Mucosa of gallbladder (tissue), 1 donor: ENCODE data around the gene AKAP8L. TPM values are rescaled to one million over a fixed set of nuclear protein-coding genes. Genes with fewer than 3 reads are reported as not detected.

Source experiments
- DNase-seq: peaks from one replicate; pipeline ENCODE4 v3.0.0-alpha.2; 2020; ENCODE audit warnings: low spot score
- total RNA-seq: library from RNA; stranded (reverse); gene quantifications from one replicate; pipeline ENCODE4 v1.2.1, GENCODE V29; 2021
- donor health status: DM: no; HTN: no; CAD: no.

The AKAP8L gene, protein sequence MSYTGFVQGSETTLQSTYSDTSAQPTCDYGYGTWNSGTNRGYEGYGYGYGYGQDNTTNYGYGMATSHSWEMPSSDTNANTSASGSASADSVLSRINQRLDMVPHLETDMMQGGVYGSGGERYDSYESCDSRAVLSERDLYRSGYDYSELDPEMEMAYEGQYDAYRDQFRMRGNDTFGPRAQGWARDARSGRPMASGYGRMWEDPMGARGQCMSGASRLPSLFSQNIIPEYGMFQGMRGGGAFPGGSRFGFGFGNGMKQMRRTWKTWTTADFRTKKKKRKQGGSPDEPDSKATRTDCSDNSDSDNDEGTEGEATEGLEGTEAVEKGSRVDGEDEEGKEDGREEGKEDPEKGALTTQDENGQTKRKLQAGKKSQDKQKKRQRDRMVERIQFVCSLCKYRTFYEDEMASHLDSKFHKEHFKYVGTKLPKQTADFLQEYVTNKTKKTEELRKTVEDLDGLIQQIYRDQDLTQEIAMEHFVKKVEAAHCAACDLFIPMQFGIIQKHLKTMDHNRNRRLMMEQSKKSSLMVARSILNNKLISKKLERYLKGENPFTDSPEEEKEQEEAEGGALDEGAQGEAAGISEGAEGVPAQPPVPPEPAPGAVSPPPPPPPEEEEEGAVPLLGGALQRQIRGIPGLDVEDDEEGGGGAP
- total RNA-seq, result 110 TPM

DNA sequence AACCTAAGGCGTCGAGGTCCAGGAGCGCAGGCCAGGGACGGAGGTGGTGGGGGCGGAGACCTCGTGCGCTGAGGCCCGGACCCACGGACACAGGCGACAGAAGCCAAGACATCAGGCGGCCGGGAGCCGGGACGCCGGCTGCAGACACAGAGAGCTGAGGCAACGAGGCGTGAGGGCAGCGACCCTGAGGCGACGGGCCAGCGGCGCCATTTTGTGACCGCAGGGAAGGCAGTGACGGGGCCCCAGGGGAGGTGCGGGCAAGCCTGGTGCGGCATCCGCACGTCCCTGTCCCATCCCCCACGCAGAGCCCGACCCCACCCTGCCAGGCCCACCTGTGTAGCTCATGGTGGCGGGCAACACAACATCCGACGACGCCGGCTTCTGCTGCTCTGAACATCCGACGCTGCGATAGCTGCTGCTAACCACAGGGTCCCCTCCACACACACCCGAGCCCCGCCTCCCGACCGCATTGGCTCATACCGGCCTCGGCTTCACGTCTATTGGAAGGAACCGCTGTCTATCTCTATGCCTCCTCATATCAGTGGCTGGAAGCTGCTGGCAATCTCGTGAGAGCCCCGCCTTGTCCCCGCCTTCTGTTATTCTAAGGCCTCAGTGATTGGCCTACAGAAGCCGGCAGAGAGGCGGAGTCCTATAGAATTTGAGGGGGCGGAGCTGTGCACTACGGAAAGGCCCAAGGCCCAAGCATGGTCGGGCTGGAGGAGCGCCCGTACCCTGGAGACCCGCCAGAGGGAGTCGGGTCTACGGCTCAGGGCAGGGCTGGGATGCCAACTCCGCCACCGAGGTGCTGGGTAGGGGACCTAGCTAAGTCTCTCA is at the start of gene AKAP8L:
TSS of gene AKAP8L (minus strand) at position 410 of the 834 bp plus-strand sequence. CDS start at position 345, 65 bp downstream.
- DNase-seq, result peak; percentile 100

GRCh38 chr19:15467734-15468214 is 49.0 kb upstream of the AKAP8L start:
- DNase-seq, result no peak

- DNase-seq, result no peak
Measured at GRCh38 chr19:15466851-15467733, 48.3 kb upstream of the AKAP8L start.

- no peak for DNase-seq
Measured at GRCh38 chr19:15464394-15465385, 45.9 kb upstream of the AKAP8L start, which contains the start of gene RASAL3. Gene RASAL3, minus strand, starts transcription at chr19:15464544. Its CDS starts 186 bp downstream, at chr19:15464358.

- DNase-seq, result no peak
Measured at GRCh38 chr19:15463861-15464371, 45.1 kb upstream of the AKAP8L start.

DNA sequence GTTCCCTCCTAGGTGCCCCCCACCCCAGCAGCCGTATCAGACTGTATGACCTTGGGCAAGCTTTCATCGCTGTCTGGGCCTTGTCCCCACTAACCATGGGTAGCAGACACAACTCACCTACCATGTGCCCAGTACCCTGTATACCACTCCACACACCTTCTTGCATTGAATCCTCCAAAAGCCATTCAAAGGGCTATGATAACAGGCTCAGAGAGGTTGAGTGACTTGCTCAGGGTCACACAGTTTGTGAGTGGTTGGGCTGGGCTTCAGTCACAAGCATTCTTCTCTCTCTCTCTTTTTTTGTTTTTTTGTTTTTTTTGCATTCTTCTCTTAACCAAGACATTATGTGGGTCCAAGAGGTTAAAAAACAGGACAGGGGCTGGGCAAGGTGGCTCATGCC is 42.9 kb upstream of the AKAP8L start:
- DNase-seq, result no peak

DNA sequence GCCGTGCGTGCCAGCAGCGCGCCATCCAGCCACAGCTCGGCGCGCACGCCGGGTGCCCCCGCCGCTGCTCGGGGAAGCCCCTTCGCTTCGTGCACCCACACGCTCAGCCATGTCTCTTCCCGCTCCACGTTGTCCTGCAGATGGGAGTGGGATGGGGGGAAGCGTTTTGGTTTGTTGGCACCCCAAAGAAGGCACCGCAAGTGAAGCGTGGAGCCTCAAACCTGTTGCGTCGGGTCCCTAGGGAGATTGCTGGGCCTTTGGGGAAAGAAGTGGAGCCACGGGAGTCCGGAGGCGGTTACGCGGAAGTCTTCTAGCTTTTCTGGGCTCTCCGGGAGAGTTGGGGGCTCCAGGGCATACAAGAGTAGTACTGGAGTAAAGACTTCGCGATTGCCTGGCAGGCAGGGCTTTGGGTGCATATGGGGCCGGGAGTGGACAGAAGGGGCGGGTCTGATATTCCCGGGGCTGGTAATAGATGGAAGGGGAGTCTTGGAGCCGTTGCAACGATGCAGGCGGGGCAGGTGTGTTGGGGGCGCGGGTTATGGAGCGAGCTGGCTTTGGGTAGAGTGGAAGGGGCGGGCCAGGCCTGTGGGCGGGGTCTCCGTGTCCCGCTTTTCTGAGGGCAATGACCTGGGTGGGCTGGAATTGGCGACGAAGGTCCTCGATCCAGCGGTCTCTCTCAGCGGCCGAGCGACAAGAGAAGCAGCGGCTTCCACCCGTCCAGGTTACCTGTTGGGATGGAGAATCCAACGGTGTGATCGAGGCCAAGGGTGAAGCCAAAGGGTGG is 39.1 kb upstream of the AKAP8L start:
- no peak for DNase-seq

GRCh38 chr19:15456871-15457700 is 38.3 kb upstream of the AKAP8L start:
- peak; percentile 34 for DNase-seq

DNA sequence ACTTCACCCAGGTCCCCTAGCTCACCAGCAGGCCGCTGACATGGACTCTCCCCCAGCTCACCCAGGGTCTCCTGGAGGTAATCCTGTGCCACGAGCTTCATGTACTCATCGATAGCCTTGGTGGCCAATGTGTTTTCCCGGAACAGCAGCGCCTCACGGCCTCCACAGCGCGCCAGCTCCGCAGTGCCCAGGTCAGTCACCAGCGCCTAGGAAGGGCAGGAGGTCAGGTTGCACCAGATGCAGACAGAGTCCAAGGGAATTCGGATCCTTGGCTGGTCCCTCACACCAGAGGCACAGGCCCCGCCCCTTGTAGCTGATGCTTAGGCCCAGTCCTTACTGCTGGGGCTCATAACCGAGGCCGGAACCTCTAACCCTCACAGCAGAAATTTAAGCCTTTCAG is 37.7 kb upstream of the AKAP8L start:
- DNase-seq, result no peak

DNA sequence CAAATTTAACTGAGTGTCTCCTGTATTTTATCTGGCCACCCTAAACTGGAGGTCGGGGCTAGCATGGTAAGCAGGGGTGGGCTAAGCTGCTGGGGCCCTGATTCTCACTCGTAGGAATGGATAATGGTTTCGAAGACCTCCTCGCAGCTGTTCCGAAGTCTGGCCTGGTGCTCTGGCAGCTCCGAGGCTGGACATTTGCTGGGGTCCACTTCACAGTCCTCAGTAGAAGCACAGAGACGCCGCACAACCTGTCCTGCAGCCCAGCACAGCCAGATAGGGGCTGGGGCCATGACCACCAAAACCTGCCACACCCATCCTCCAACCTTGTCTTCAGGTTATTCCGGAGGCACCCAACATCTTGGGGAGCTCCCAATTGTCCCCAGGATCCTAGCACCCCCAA is 37.2 kb upstream of the AKAP8L start:
- DNase-seq, result no peak

DNA sequence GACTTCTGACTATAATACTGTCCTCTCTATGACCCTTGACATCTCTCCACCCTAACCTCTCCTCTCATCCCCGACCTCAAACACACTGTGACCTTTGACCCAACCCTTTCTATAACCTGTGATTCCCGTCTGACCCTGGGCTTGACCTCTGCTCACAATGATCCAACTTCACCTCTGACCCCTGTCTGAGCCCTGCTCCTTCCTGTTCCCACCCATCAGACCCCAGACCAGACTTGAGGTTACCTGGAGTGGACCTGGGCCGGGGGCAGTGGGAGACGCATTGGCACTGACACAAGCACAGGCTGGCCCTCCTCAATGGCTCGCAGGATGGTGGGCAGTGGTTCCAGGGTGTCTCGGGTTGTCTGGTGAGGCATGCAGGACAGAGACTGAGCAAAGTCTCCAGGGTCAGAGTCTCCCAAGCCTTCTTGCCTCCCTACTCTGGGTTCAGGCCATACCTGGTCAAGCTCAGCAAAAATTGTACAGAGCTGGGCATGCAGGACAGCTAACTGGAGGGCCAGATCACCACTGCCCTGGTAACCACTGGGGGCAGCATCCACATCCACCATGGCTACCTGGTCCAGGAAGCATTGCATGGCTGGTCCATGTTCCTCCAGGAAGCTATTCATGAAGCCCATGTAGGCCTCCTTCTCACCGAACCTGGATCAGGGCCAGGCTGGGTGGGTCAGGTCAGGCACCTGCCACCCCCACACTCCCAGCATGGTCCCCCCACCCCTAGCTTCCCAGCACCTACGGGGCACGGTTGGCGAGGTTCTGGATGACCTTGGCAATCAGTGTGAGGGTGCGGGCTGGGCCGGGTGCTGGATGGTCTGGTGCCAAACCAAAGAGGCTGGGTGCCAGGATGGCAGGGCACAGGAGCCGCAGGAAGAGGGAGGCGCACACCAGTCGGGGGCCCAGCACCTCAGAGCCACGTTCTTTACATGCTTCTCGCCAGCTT is 35.4 kb upstream of the AKAP8L start:
- DNase-seq, result no peak

GRCh38 chr19:15453091-15453578 is 34.3 kb upstream of the AKAP8L start:
- DNase-seq, result no peak

- DNase-seq, result peak; percentile 87
Measured at GRCh38 chr19:15452111-15453047, 33.6 kb upstream of the AKAP8L start.

GRCh38 chr19:15450528-15450890 is 31.7 kb upstream of the AKAP8L start:
- DNase-seq, result no peak
